Activated CD8-positive, alpha-beta T cell treated with anti-CD3 and anti-CD28 coated beads for 36 hours (primary cell): Measurements from ENCODE around the gene MYBPC3. TPM values are rescaled to one million over a fixed set of nuclear protein-coding genes. Genes with fewer than 3 reads are reported as not detected.

Source experiments
- ATAC-seq: fragments of 200-7000 bp; cut with Tn5 transposase; one replicate; pipeline ENCODE4 v1.10.0; 2021; ENCODE audit warnings: mild to moderate bottlenecking, moderate library complexity
- CTCF ChIA-PET: fragments of 350-600 bp; sonication (Branson Sonifier 250); formaldehyde crosslinking; loops from one replicate; lab custom pipeline; 2021; ENCODE audit warnings: antibody characterized with exemption; lab: Charles Lee
- POLR2A ChIA-PET: fragments of 350-600 bp; sonication (Branson Sonifier 250); formaldehyde crosslinking; loops from one replicate; lab custom pipeline; 2021; ENCODE audit warnings: antibody characterized with exemption; lab: Charles Lee
- DNase-seq: peaks from one replicate; pipeline ENCODE4 v3.0.0-alpha.2; 2020
- H3K27ac Mint-ChIP-seq: one replicate; pipeline ENCODE4 v1.8.0; 2021; ENCODE audit warnings: mild to moderate bottlenecking, mixed read lengths
- H3K27me3 Mint-ChIP-seq: one replicate; pipeline ENCODE4 v1.8.0; 2021; ENCODE audit warnings: mixed read lengths
- H3K36me3 Mint-ChIP-seq: one replicate; pipeline ENCODE4 v1.8.0; 2021; ENCODE audit warnings: low read depth, mixed read lengths
- H3K4me1 Mint-ChIP-seq: one replicate; pipeline ENCODE4 v1.8.0; 2021; ENCODE audit warnings: low read depth, mixed read lengths
- H3K4me3 Mint-ChIP-seq: one replicate; pipeline ENCODE4 v1.8.0; 2021; ENCODE audit warnings: mild to moderate bottlenecking, moderate library complexity, mixed read lengths
- H3K9me3 Mint-ChIP-seq: one replicate; pipeline ENCODE4 v1.8.0; 2021; ENCODE audit warnings: mixed read lengths
- CTCF ChIP-seq: fragments of 200-600 bp; IDR thresholded peaks from one replicate; pipeline ENCODE4 v1.8.0; 2022; ENCODE audit warnings: antibody characterized with exemption, mild to moderate bottlenecking
- intact Hi-C: fragments of 100-400 bp; cut with micrococcal nuclease; formaldehyde crosslinking; loops from one replicate; pipeline ENCODE4 v1.10.0; 2022
- total RNA-seq, 2 experiments: library from RNA; stranded (reverse); gene quantifications; one replicate each; pipeline ENCODE4 v1.2.3, GENCODE V29; 2021

MYBPC3 gene
- total RNA-seq = not detected

GRCh38 chr11:47352556-47352955, at the start of gene MYBPC3:
TSS of gene MYBPC3 (minus strand) at chr11:47352702. CDS start at chr11:47352647, 55 bp downstream.
- Mint-ChIP-seq H3K9me3 (no peaks in the 10 kb centered on the region), H3K27ac (no peak within 1 kb of the TSS), H3K36me3 (no peaks in the 10 kb centered on the region), H3K4me1 (no peaks in the 10 kb centered on the region), H3K4me3 (no peak within 1 kb of the TSS), H3K27me3 (no peaks in the 10 kb centered on the region)
- TF ChIP-seq CTCF = no peak
- ATAC-seq (no peak), DNase-seq (no peak)
- ChIA-PET CTCF (no interaction called here), POLR2A (no interaction called here)
- intact Hi-C loops = no loop called here

GRCh38 chr11:47400768-47401279, 48.3 kb upstream of the MYBPC3 start:
- Mint-ChIP-seq H3K36me3 (no peaks in the 10 kb centered on the region), H3K4me3 (peak overlapping the region; percentile 64), H3K27ac (peak overlapping the region; percentile 58), H3K9me3 (no peaks in the 10 kb centered on the region), H3K4me1 (peaks cover 15% of the 10 kb centered on the region), H3K27me3 (no peaks in the 10 kb centered on the region)
- ATAC-seq (peak; percentile 17), DNase-seq (no peak)
- no peak for TF ChIP-seq CTCF
- intact Hi-C loops = no loop called here
- POLR2A ChIA-PET = interaction anchor here (1.2 to 2.1 kb wide), 3 partner anchors 17 to 27 kb away, joined by 4 to 9 read pairs (median 4); partner anchors contain the start of gene PSMC3
- CTCF ChIA-PET = interaction anchor here (5.2 kb wide), 1 partner anchor 27 kb away, joined by 40 read pairs; no protein-coding TSS in a partner anchor

GRCh38 chr11:47399860-47400767, 47.6 kb upstream of the MYBPC3 start:
- CTCF ChIA-PET = interaction anchor here (1.0 to 5.2 kb wide), 4 partner anchors 9 to 248 kb away, joined by 3 to 40 read pairs (median 12); no protein-coding TSS in a partner anchor
- DNase-seq = peak; percentile 34
- no peak for TF ChIP-seq CTCF
- ATAC-seq = peak; percentile 79
- Mint-ChIP-seq H3K4me3 (peak overlapping the region; percentile 64), H3K27ac (peak overlapping the region; percentile 58), H3K36me3 (no peaks in the 10 kb centered on the region), H3K4me1 (peaks cover 19% of the 10 kb centered on the region), H3K27me3 (no peaks in the 10 kb centered on the region), H3K9me3 (no peaks in the 10 kb centered on the region)
- POLR2A ChIA-PET = interaction anchor here (0.6 to 2.1 kb wide), 5 partner anchors 9 to 1552 kb away, joined by 3 to 9 read pairs (median 4); partner anchors contain the start of gene PSMC3
- intact Hi-C loops = no loop called here

- intact Hi-C loops = no loop called here
- ATAC-seq (no peak), DNase-seq (no peak)
- Mint-ChIP-seq H3K27me3 (no peaks in the 10 kb centered on the region), H3K27ac (no peak overlapping the region), H3K4me1 (peaks cover 29% of the 10 kb centered on the region), H3K36me3 (no peaks in the 10 kb centered on the region), H3K9me3 (no peaks in the 10 kb centered on the region), H3K4me3 (no peak overlapping the region)
- POLR2A ChIA-PET = interaction anchor here (2.1 kb wide), 1 partner anchor 19 kb away, joined by 9 read pairs; no protein-coding TSS in a partner anchor
- TF ChIP-seq CTCF = no peak
- CTCF ChIA-PET = interaction anchor here (2.0 to 5.2 kb wide), 2 partner anchors 8 to 25 kb away, joined by 5 to 40 read pairs; no protein-coding TSS in a partner anchor
Observed at GRCh38 chr11:47398551-47398950, 46.0 kb upstream of the MYBPC3 start.
